Measurements from ENCODE around the gene NKAIN2.

Gene NKAIN2

GRCh38 chr6:124482071-124482491, 678.4 kb downstream of the NKAIN2 start:
- Histone ChIP-seq H3K9ac (no peak overlapping the region), H3K27ac (no peak overlapping the region)

GRCh38 chr6:124487623-124488431, 684.2 kb downstream of the NKAIN2 start:
- Histone ChIP-seq H3K36me3 (no peaks in the 10 kb centered on the region), H3K4me2 (no peak overlapping the region), H3K27me3 (no peaks in the 10 kb centered on the region), H3K9ac (no peak overlapping the region), H3K27ac (no peak overlapping the region), H4K20me1 (no peaks in the 10 kb centered on the region), H3K9me3 (no peaks in the 10 kb centered on the region), H3K4me3 (no peak overlapping the region), H3K4me1 (no peaks in the 10 kb centered on the region)
- TF ChIP-seq Cebpa-rat (IDR thresholded peaks at IDR 0.05) = no peak

More at GRCh38 chr6:124482071-124482491, 678.4 kb downstream of the NKAIN2 start:
- H3K27me3 ChIP-seq = no peaks in the 10 kb centered on the region
- H3K4me1 ChIP-seq = no peaks in the 10 kb centered on the region
- no peak for TF ChIP-seq Cebpa-rat (IDR thresholded peaks at IDR 0.05)
- H3K4me2 ChIP-seq = no peak overlapping the region
- H4K20me1 ChIP-seq = no peaks in the 10 kb centered on the region
- no peaks in the 10 kb centered on the region for H3K9me3 ChIP-seq
- no peaks in the 10 kb centered on the region for H3K36me3 ChIP-seq
- H3K4me3 ChIP-seq = no peak overlapping the region

GRCh38 chr6:124490122-124490521, 686.5 kb downstream of the NKAIN2 start:
- no peak for TF ChIP-seq Cebpa-rat (IDR thresholded peaks at IDR 0.05)
- Histone ChIP-seq H3K27me3 (no peaks in the 10 kb centered on the region), H4K20me1 (no peaks in the 10 kb centered on the region), H3K27ac (no peak overlapping the region), H3K4me1 (no peaks in the 10 kb centered on the region), H3K9me3 (no peaks in the 10 kb centered on the region), H3K9ac (no peak overlapping the region), H3K36me3 (no peaks in the 10 kb centered on the region), H3K4me2 (no peak overlapping the region), H3K4me3 (no peak overlapping the region)

GRCh38 chr6:124493259-124493658, 689.6 kb downstream of the NKAIN2 start:
- no peaks in the 10 kb centered on the region for H3K27me3 ChIP-seq
- H3K4me1 ChIP-seq = no peaks in the 10 kb centered on the region
- TF ChIP-seq Cebpa-rat (IDR thresholded peaks at IDR 0.05) = no peak
- H3K4me3 ChIP-seq = no peak overlapping the region
- H4K20me1 ChIP-seq = no peaks in the 10 kb centered on the region
- no peaks in the 10 kb centered on the region for H3K9me3 ChIP-seq
- no peak overlapping the region for H3K9ac ChIP-seq
- no peak overlapping the region for H3K4me2 ChIP-seq
- no peak overlapping the region for H3K27ac ChIP-seq
- H3K36me3 ChIP-seq = no peaks in the 10 kb centered on the region

GRCh38 chr6:124494956-124495664, 691.4 kb downstream of the NKAIN2 start:
- Histone ChIP-seq H4K20me1 (no peaks in the 10 kb centered on the region), H3K36me3 (no peaks in the 10 kb centered on the region), H3K4me1 (no peaks in the 10 kb centered on the region), H3K9me3 (no peaks in the 10 kb centered on the region), H3K4me2 (no peak overlapping the region), H3K27ac (no peak overlapping the region), H3K9ac (no peak overlapping the region), H3K4me3 (no peak overlapping the region), H3K27me3 (no peaks in the 10 kb centered on the region)
- no peak for TF ChIP-seq Cebpa-rat (IDR thresholded peaks at IDR 0.05)

GRCh38 chr6:124495665-124496190, 692.1 kb downstream of the NKAIN2 start:
- no peak overlapping the region for H3K4me3 ChIP-seq
- H3K27me3 ChIP-seq = no peaks in the 10 kb centered on the region
- no peaks in the 10 kb centered on the region for H3K4me1 ChIP-seq
- no peaks in the 10 kb centered on the region for H3K9me3 ChIP-seq
- H3K36me3 ChIP-seq = no peaks in the 10 kb centered on the region
- H3K4me2 ChIP-seq = no peak overlapping the region
- no peaks in the 10 kb centered on the region for H4K20me1 ChIP-seq
- no peak overlapping the region for H3K27ac ChIP-seq
- no peak for TF ChIP-seq Cebpa-rat (IDR thresholded peaks at IDR 0.05)
- no peak overlapping the region for H3K9ac ChIP-seq

- Histone ChIP-seq H3K4me2 (no peak overlapping the region), H3K27me3 (no peaks in the 10 kb centered on the region), H4K20me1 (no peaks in the 10 kb centered on the region), H3K9me3 (no peaks in the 10 kb centered on the region), H3K9ac (no peak overlapping the region), H3K4me1 (no peaks in the 10 kb centered on the region), H3K36me3 (no peaks in the 10 kb centered on the region), H3K27ac (no peak overlapping the region), H3K4me3 (no peak overlapping the region)
- TF ChIP-seq Cebpa-rat (IDR thresholded peaks at IDR 0.05) = no peak
Measured at GRCh38 chr6:124496334-124496733, 692.7 kb downstream of the NKAIN2 start.

- Histone ChIP-seq H3K4me1 (no peaks in the 10 kb centered on the region), H3K4me3 (no peak overlapping the region), H3K36me3 (no peaks in the 10 kb centered on the region), H3K27me3 (no peaks in the 10 kb centered on the region), H3K9me3 (no peaks in the 10 kb centered on the region), H4K20me1 (no peaks in the 10 kb centered on the region), H3K9ac (no peak overlapping the region), H3K27ac (no peak overlapping the region), H3K4me2 (no peak overlapping the region)
- no peak for TF ChIP-seq Cebpa-rat (IDR thresholded peaks at IDR 0.05)
Measured at GRCh38 chr6:124512431-124512830, 708.8 kb downstream of the NKAIN2 start.

GRCh38 chr6:124517339-124517738, 713.7 kb downstream of the NKAIN2 start:
- no peaks in the 10 kb centered on the region for H3K27me3 ChIP-seq
- no peak overlapping the region for H3K27ac ChIP-seq

GRCh38 chr6:124520514-124520913, 716.8 kb downstream of the NKAIN2 start:
- Histone ChIP-seq H3K27ac (no peak overlapping the region), H3K36me3 (no peaks in the 10 kb centered on the region), H4K20me1 (no peaks in the 10 kb centered on the region), H3K27me3 (no peaks in the 10 kb centered on the region), H3K4me3 (no peak overlapping the region), H3K9me3 (no peaks in the 10 kb centered on the region), H3K4me1 (no peaks in the 10 kb centered on the region), H3K4me2 (no peak overlapping the region), H3K9ac (no peak overlapping the region)
- no peak for TF ChIP-seq Cebpa-rat (IDR thresholded peaks at IDR 0.05)

More at GRCh38 chr6:124517339-124517738, 713.7 kb downstream of the NKAIN2 start:
- no peak overlapping the region for H3K4me3 ChIP-seq
- H3K36me3 ChIP-seq = no peaks in the 10 kb centered on the region
- no peaks in the 10 kb centered on the region for H3K9me3 ChIP-seq
- H3K9ac ChIP-seq = no peak overlapping the region
- H3K4me1 ChIP-seq = no peaks in the 10 kb centered on the region
- no peak overlapping the region for H3K4me2 ChIP-seq
- no peaks in the 10 kb centered on the region for H4K20me1 ChIP-seq
- TF ChIP-seq Cebpa-rat (IDR thresholded peaks at IDR 0.05) = no peak
